ENCODE data around the gene HOMER2.
"Not testable (repeated sequence)": the region's sequence is repeated elsewhere in the genome, so short reads cannot be mapped to it uniquely, and the experiment has no call there.

Gene HOMER2

GRCh38 chr15:82952158-82953081 is at the start of gene HOMER2:
Gene HOMER2, minus strand, starts transcription at chr15:82952720. Its CDS starts 185 bp downstream, at chr15:82952535.
- TF ChIP-seq CTCF (conservative IDR thresholded peaks at IDR 0.05; ENCODE audit: control insufficient read depth, insufficient read depth, low read depth, low read length): no peak
- DNase-seq (ENCODE audit: low read depth): peak; percentile 5
- peak within 1 kb of the TSS; percentile 12 for H3K4me3 ChIP-seq (ENCODE audit: control insufficient read depth, low read depth, low read length)

GRCh38 chr15:83000672-83001031 is 48.1 kb upstream of the HOMER2 start:
- not testable (repeated sequence) for H3K4me3 ChIP-seq (ENCODE audit: control insufficient read depth, low read depth, low read length); DNase-seq (ENCODE audit: low read depth)

- peak; percentile 75 for DNase-seq (ENCODE audit: low read depth)
- peak overlapping the region; percentile 35 for H3K4me3 ChIP-seq (ENCODE audit: control insufficient read depth, low read depth, low read length)
- TF ChIP-seq CTCF (conservative IDR thresholded peaks at IDR 0.05; ENCODE audit: control insufficient read depth, insufficient read depth, low read depth, low read length): peak; percentile 66
These were observed 47.6 kb upstream of the HOMER2 start for GRCh38 chr15:82999905-83000671.

- TF ChIP-seq CTCF (conservative IDR thresholded peaks at IDR 0.05; ENCODE audit: control insufficient read depth, insufficient read depth, low read depth, low read length): no peak
- DNase-seq (ENCODE audit: low read depth): peak; percentile 13
- no peak overlapping the region for H3K4me3 ChIP-seq (ENCODE audit: control insufficient read depth, low read depth, low read length)
These were observed 46.9 kb upstream of the HOMER2 start for GRCh38 chr15:82999426-82999825.

- DNase-seq (ENCODE audit: low read depth): peak; percentile 11
- H3K4me3 ChIP-seq (ENCODE audit: control insufficient read depth, low read depth, low read length): no peak overlapping the region
- TF ChIP-seq CTCF (conservative IDR thresholded peaks at IDR 0.05; ENCODE audit: control insufficient read depth, insufficient read depth, low read depth, low read length): no peak
These were observed 43.4 kb upstream of the HOMER2 start for GRCh38 chr15:82995938-82996337.

GRCh38 chr15:82995076-82995475 is 42.6 kb upstream of the HOMER2 start:
- no peak overlapping the region for H3K4me3 ChIP-seq (ENCODE audit: control insufficient read depth, low read depth, low read length)
- no peak for DNase-seq (ENCODE audit: low read depth)
- no peak for TF ChIP-seq CTCF (conservative IDR thresholded peaks at IDR 0.05; ENCODE audit: control insufficient read depth, insufficient read depth, low read depth, low read length)

GRCh38 chr15:82993144-82993543 is 40.6 kb upstream of the HOMER2 start:
- no peak overlapping the region for H3K4me3 ChIP-seq (ENCODE audit: control insufficient read depth, low read depth, low read length)
- no peak for TF ChIP-seq CTCF (conservative IDR thresholded peaks at IDR 0.05; ENCODE audit: control insufficient read depth, insufficient read depth, low read depth, low read length)
- no peak for DNase-seq (ENCODE audit: low read depth)

Data from fibroblast of mammary gland (primary cell).